Measurements from ENCODE around the gene GLRA1. TPM values are rescaled to one million over a fixed set of nuclear protein-coding genes. Genes with fewer than 3 reads are reported as not detected.

The GLRA1 gene
- total RNA-seq, 4 donors from 2014 or later: not detected

GRCh38 chr5:151811593-151812321 is 112.9 kb downstream of the GLRA1 start:
- Histone ChIP-seq H3K27ac (replicated peaks in 1 of 4) (peak overlapping the region in 1 of 4 donors; percentile 0), H3K4me1 (peaks cover 16 to 33% (median 31%) of the 10 kb centered on the region in 4 donors), H3K27me3 (no peaks in the 10 kb centered on the region), H3K36me3 (peaks cover 0 to 43% (median 21%) of the 10 kb centered on the region in 4 donors), H3K9me3 (no peaks in the 10 kb centered on the region), H3K4me3 (no peak overlapping the region)
- TF ChIP-seq CTCF (IDR thresholded peaks at IDR 0.05) (no peak), POLR2A (IDR thresholded peaks at IDR 0.05; ENCODE audit: low read depth) (no peak), EP300 (IDR thresholded peaks at IDR 0.05) (no peak), POLR2AphosphoS5 (IDR thresholded peaks at IDR 0.05) (no peak)
- DNase-seq (ENCODE audit: extremely low spot score): no peak
- WGBS: 69% methylated on average over 5 of the region's 5 CpGs
- intact Hi-C loops (cut with DNase I): no loop called here

- WGBS: 89% methylated on average over 1 of the region's 1 CpG
- Histone ChIP-seq H3K36me3 (peaks cover 0 to 46% (median 26%) of the 10 kb centered on the region in 4 donors), H3K4me3 (no peak overlapping the region), H3K4me1 (peaks cover 23 to 33% (median 32%) of the 10 kb centered on the region in 4 donors), H3K9me3 (no peaks in the 10 kb centered on the region), H3K27me3 (no peaks in the 10 kb centered on the region), H3K27ac (replicated peaks in 1 of 4) (no peak overlapping the region)
- TF ChIP-seq CTCF (IDR thresholded peaks at IDR 0.05) (no peak), POLR2A (IDR thresholded peaks at IDR 0.05; ENCODE audit: low read depth) (no peak), EP300 (IDR thresholded peaks at IDR 0.05) (no peak), POLR2AphosphoS5 (IDR thresholded peaks at IDR 0.05) (no peak)
- intact Hi-C loops (cut with DNase I): no loop called here
- DNase-seq (ENCODE audit: extremely low spot score): no peak
Observed at GRCh38 chr5:151810897-151811296, 113.8 kb downstream of the GLRA1 start.

- H3K36me3 ChIP-seq: peaks cover 0 to 51% (median 29%) of the 10 kb centered on the region in 4 donors
- 33% methylated on average over 1 of the region's 1 CpG for WGBS
- TF ChIP-seq EP300 (IDR thresholded peaks at IDR 0.05) (no peak), CTCF (IDR thresholded peaks at IDR 0.05) (no peak), POLR2A (IDR thresholded peaks at IDR 0.05; ENCODE audit: low read depth) (no peak), POLR2AphosphoS5 (IDR thresholded peaks at IDR 0.05) (no peak)
- H3K27me3 ChIP-seq: no peaks in the 10 kb centered on the region
- no peaks in the 10 kb centered on the region for H3K9me3 ChIP-seq
- H3K4me3 ChIP-seq: no peak overlapping the region
- intact Hi-C loops (cut with DNase I): no loop called here
- DNase-seq (ENCODE audit: extremely low spot score): no peak
- peaks cover 27 to 35% (median 33%) of the 10 kb centered on the region in 4 donors for H3K4me1 ChIP-seq
- H3K27ac ChIP-seq (replicated peaks in 1 of 4): no peak overlapping the region
Observed at GRCh38 chr5:151810449-151810848, 114.2 kb downstream of the GLRA1 start.

GRCh38 chr5:151808451-151809169 is 116.0 kb downstream of the GLRA1 start:
- Histone ChIP-seq H3K4me3 (no peak overlapping the region), H3K36me3 (peaks cover 7 to 60% (median 36%) of the 10 kb centered on the region in 4 donors), H3K27ac (replicated peaks in 1 of 4) (no peak overlapping the region), H3K9me3 (no peaks in the 10 kb centered on the region), H3K27me3 (no peaks in the 10 kb centered on the region), H3K4me1 (peaks cover 29 to 36% (median 33%) of the 10 kb centered on the region in 4 donors)
- no peak for TF ChIP-seq CTCF (IDR thresholded peaks at IDR 0.05)
- TF ChIP-seq EP300 (IDR thresholded peaks at IDR 0.05): no peak
- no peak for TF ChIP-seq POLR2AphosphoS5 (IDR thresholded peaks at IDR 0.05)
- no peak for TF ChIP-seq POLR2A (IDR thresholded peaks at IDR 0.05; ENCODE audit: low read depth)
- WGBS: 78% methylated on average over 4 of the region's 4 CpGs
- no peak for DNase-seq (ENCODE audit: extremely low spot score)
- intact Hi-C loops (cut with DNase I): no loop called here

All from esophagus muscularis mucosa (tissue), 4 donors.